HepG2 (cell line): Measurements from ENCODE around the gene SDK1. TPM values are rescaled to one million over a fixed set of nuclear protein-coding genes. Genes with fewer than 3 reads are reported as not detected.

Experiments
- ATAC-seq: fragments of 200-7000 bp; cut with Tn5 transposase; 3 replicates; pipeline ENCODE4 v1.9.1; 2020; ENCODE audit warnings: mild to moderate bottlenecking, moderate library complexity
- BruUV-seq: library from RNA; stranded (reverse); fragments of 400-500 nt; replicated peaks from 2 replicates; lab custom pipeline; 2021; lab: Mats Ljungman, UMichigan
- CTCF ChIA-PET: fragments of 300-600 bp; formaldehyde crosslinking; extraction: SDS; loops from one replicate; lab custom pipeline; 2021; ENCODE audit warnings: low total read pairs, inconsistent platforms, low intra/inter-chr PET ratio; lab: Yijun Ruan, JAX
- POLR2A ChIA-PET: fragments of 350-600 bp; sonication (Branson Sonifier 250); formaldehyde crosslinking; loops from one replicate; lab custom pipeline; 2020; ENCODE audit warnings: antibody characterized with exemption, inconsistent platforms; lab: Yijun Ruan, JAX
- DNase-seq: peaks from one replicate; pipeline ENCODE4 v3.0.0-alpha.2; 2015; ENCODE audit warnings: low spot score
- FAIRE-seq: peaks from 3 replicates; lab custom pipeline; 2011; peaks lifted over from hg19 to GRCh38; lab: Jason Lieb, UNC
- H2AFZ ChIP-seq: one replicate; pipeline ENCODE4 v1.6.1; 2011; ENCODE audit warnings: low read length, inconsistent platforms
- H3K27ac ChIP-seq: fragments of 300-600 bp; 3 replicates; pipeline ENCODE4 v1.8.0; 2011; ENCODE audit warnings: mixed run types, mild to moderate bottlenecking, mixed read lengths, low read length, inconsistent platforms; ENCODE audit not compliant: insufficient read depth; ENCODE audit errors: extremely low read length
- H3K27me3 ChIP-seq, 2 experiments: fragments of 200-600 bp in 1 of 2; 2 replicates in 1 of 2; 3 replicates in 1 of 2; pipeline versions ENCODE4 v1.6.0 to v1.8.0; 2011; ENCODE audit warnings: low read length in 2 of 2, mild to moderate bottlenecking in 2 of 2, moderate library complexity in 2 of 2, inconsistent platforms in 1 of 2; ENCODE audit not compliant: insufficient read depth in 2 of 2, control insufficient read depth in 1 of 2
- H3K36me3 ChIP-seq, 2 experiments: fragments of 200-600 bp in 1 of 2; replicated peaks in 1 of 2; 2 replicates in 1 of 2; 3 replicates in 1 of 2; pipeline versions ENCODE4 v1.5.1 to v1.8.0; 2011; ENCODE audit warnings: low read length in 2 of 2, inconsistent platforms in 1 of 2; ENCODE audit not compliant: insufficient read depth in 2 of 2, control insufficient read depth in 1 of 2
- H3K4me1 ChIP-seq: 2 replicates; pipeline ENCODE4 v1.5.1; 2012; ENCODE audit warnings: low read length, inconsistent platforms; ENCODE audit not compliant: insufficient read depth
- H3K4me2 ChIP-seq: 2 replicates; pipeline ENCODE4 v1.6.0; 2011; ENCODE audit warnings: low read depth, low read length, inconsistent platforms
- H3K4me3 ChIP-seq, 3 experiments: fragments of 200-600 bp in 1 of 3; sonication (generic), shearing (Covaris generic) in 1 of 3; replicated peaks in 1 of 3; 2 replicates each; pipeline ENCODE4 v1.5.1; 2011 to 2016; ENCODE audit warnings: low read length in 3 of 3, inconsistent platforms in 2 of 3, low read depth in 2 of 3, mild to moderate bottlenecking in 2 of 3, control low read depth in 1 of 3, mixed read lengths in 1 of 3; ENCODE audit not compliant: insufficient read depth in 1 of 3
- H3K79me2 ChIP-seq: one replicate; pipeline ENCODE4 v1.6.1; 2011; ENCODE audit warnings: low read length, inconsistent platforms; ENCODE audit not compliant: insufficient read depth
- H3K9ac ChIP-seq: 2 replicates; pipeline ENCODE4 v1.6.0; 2011; ENCODE audit warnings: mild to moderate bottlenecking, low read depth, low read length, inconsistent platforms; ENCODE audit not compliant: insufficient read depth
- H3K9me3 ChIP-seq: 2 replicates; pipeline ENCODE4 v1.5.1; 2012; ENCODE audit warnings: mild to moderate bottlenecking, low read length
- H4K20me1 ChIP-seq: 2 replicates; pipeline ENCODE4 v1.6.0; 2011; ENCODE audit warnings: inconsistent platforms, mild to moderate bottlenecking, low read length, moderate library complexity; ENCODE audit not compliant: insufficient read depth
- HNRNPLL ChIP-seq: fragments of 200-400 bp; formaldehyde crosslinking; IDR thresholded peaks from 2 replicates; pipeline ENCODE4 v1.6.1; 2017; ENCODE audit warnings: mild to moderate bottlenecking, low read depth, low read length; ENCODE audit not compliant: poor library complexity, severe bottlenecking
- MTF2 ChIP-seq: sonication (generic); formaldehyde crosslinking; IDR thresholded peaks from 2 replicates; pipeline ENCODE4 v1.5.0; 2020; ENCODE audit warnings: missing genetic modification reagents, borderline replicate concordance
- NR1H2 ChIP-seq: sonication (generic); formaldehyde crosslinking; IDR thresholded peaks from 2 replicates; pipeline ENCODE4 v1.8.1; 2022; ENCODE audit warnings: low read depth, missing genetic modification reagents, borderline replicate concordance
- PHF5A ChIP-seq: IDR thresholded peaks from one replicate; pipeline ENCODE4 v1.6.1; 2018; ENCODE audit warnings: low read depth, missing genetic modification reagents; ENCODE audit not compliant: unreplicated experiment
- SMAD9 ChIP-seq: sonication (generic); formaldehyde crosslinking; IDR thresholded peaks from 2 replicates; pipeline ENCODE4 v1.5.1; 2020; ENCODE audit warnings: mild to moderate bottlenecking, missing genetic modification reagents
- ZNF343 ChIP-seq: sonication (generic); formaldehyde crosslinking; IDR thresholded peaks from 2 replicates; pipeline ENCODE4 v1.4.0; 2020; ENCODE audit warnings: mild to moderate bottlenecking, missing genetic modification reagents
- ZNF468 ChIP-seq: sonication (generic); formaldehyde crosslinking; IDR thresholded peaks from 2 replicates; pipeline ENCODE4 v1.8.0; 2022; ENCODE audit warnings: mild to moderate bottlenecking, moderate library complexity, missing genetic modification reagents
- ZNF709 ChIP-seq: sonication (generic); formaldehyde crosslinking; IDR thresholded peaks from 2 replicates; pipeline ENCODE4 v1.5.0; 2020; ENCODE audit warnings: mild to moderate bottlenecking, missing genetic modification reagents
- WGBS: methylation state at CpG from one replicate; pipeline ENCODE4 v1.1.6; 2017; ENCODE audit warnings: low lambda C conversion rate; 5-methylcytosine and 5-hydroxymethylcytosine counted together
- in situ Hi-C: cut with HindIII; loops from 2 replicates; pipeline ENCODE4 v1.10.0; 2017; ENCODE audit warnings: low pct_unique_long_range_greater_than_20kb; ENCODE audit not compliant: extremely low pct_ligation_motif_present
- intact Hi-C: fragments of 100-400 bp; cut with micrococcal nuclease; formaldehyde crosslinking; loops from one replicate; pipeline ENCODE4 v1.10.0; 2022; ENCODE audit not compliant: unreplicated experiment
- polyA plus RNA-seq, 8 experiments: library from polyadenylated mRNA; depleted of rRNA in 3 of 8; stranded (reverse) in 7 of 8; unstranded in 1 of 8; fragments of >200 nt; fragmentation: Illumina TruSeq in 4 of 8; extraction: Trizol in 4 of 8; gene quantifications; 2 replicates each; pipeline versions ENCODE4 v1.2.1 to v1.2.3, GENCODE V29; 2011 to 2016; ENCODE audit warnings: low read depth in 4 of 8, missing spikeins in 1 of 8, mixed read lengths in 1 of 8; ENCODE audit not compliant: insufficient read depth in 1 of 8
- total RNA-seq, 5 experiments: library from RNA; depleted of rRNA; stranded (reverse); fragments of >200 nt; fragmentation: Illumina TruSeq; extraction: Trizol; gene quantifications; 2 replicates each; pipeline ENCODE4 v1.2.3, GENCODE V29; 2016; ENCODE audit warnings: low read depth in 1 of 5
- TF ChIP-seq, protein P1 (sequence below): sonication (generic); formaldehyde crosslinking; IDR thresholded peaks from 2 replicates; pipeline ENCODE4 v1.4.0; 2020; ENCODE audit warnings: missing genetic modification reagents
- TF ChIP-seq, protein P2 (sequence below): sonication (generic); formaldehyde crosslinking; IDR thresholded peaks from 2 replicates; pipeline ENCODE4 v1.5.1; 2020; ENCODE audit warnings: mild to moderate bottlenecking, missing genetic modification reagents, borderline replicate concordance

The SDK1 gene
- total and polyA plus RNA-seq, 2 of the 13 experiments (the other 11 are each of a cell fraction or from before 2014, with no cell fraction given): 0.35 to 2.4 TPM

GRCh38 chr7:3432911-3433310 lies 131.9 kb downstream of the SDK1 start:
- no TSS peak for BruUV-seq
- CTCF ChIA-PET: no interaction called here
- Histone ChIP-seq H3K4me2 (no peak overlapping the region), H3K4me1 (peaks cover 9% of the 10 kb centered on the region; the same call in 1 of the 2 replicates), H3K36me3 (no peaks in the 10 kb centered on the region), H3K79me2 (no peaks in the 10 kb centered on the region), H3K27ac (no peak overlapping the region), H4K20me1 (no peaks in the 10 kb centered on the region), H3K9me3 (no peaks in the 10 kb centered on the region), H3K27me3 (no peaks in the 10 kb centered on the region), H3K9ac (no peak overlapping the region), H3K4me3 (no peak overlapping the region), H2AFZ (no peak overlapping the region)
- in situ Hi-C loops: no loop called here
- POLR2A ChIA-PET: no interaction called here
- ATAC-seq: no peak
- no peak for FAIRE-seq
- no peak for DNase-seq
- WGBS: 90% methylated on average over 4 of the region's 4 CpGs
- intact Hi-C loops: no loop called here
- no peak for TF ChIP-seq PHF5A (CRISPR knock-in tag)
- no peak for TF ChIP-seq MTF2 (CRISPR knock-in tag)
- TF ChIP-seq ZNF709 (CRISPR knock-in tag): no peak
- TF ChIP-seq NR1H2 (CRISPR knock-in tag): no peak
- no peak for TF ChIP-seq HNRNPLL
- TF ChIP-seq ZNF468: no peak
- TF ChIP-seq, protein P1, sequence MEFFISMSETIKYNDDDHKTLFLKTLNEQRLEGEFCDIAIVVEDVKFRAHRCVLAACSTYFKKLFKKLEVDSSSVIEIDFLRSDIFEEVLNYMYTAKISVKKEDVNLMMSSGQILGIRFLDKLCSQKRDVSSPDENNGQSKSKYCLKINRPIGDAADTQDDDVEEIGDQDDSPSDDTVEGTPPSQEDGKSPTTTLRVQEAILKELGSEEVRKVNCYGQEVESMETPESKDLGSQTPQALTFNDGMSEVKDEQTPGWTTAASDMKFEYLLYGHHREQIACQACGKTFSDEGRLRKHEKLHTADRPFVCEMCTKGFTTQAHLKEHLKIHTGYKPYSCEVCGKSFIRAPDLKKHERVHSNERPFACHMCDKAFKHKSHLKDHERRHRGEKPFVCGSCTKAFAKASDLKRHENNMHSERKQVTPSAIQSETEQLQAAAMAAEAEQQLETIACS (CRISPR knock-in tag): no peak
- no peak for TF ChIP-seq SMAD9 (CRISPR knock-in tag)
- TF ChIP-seq, protein P2, sequence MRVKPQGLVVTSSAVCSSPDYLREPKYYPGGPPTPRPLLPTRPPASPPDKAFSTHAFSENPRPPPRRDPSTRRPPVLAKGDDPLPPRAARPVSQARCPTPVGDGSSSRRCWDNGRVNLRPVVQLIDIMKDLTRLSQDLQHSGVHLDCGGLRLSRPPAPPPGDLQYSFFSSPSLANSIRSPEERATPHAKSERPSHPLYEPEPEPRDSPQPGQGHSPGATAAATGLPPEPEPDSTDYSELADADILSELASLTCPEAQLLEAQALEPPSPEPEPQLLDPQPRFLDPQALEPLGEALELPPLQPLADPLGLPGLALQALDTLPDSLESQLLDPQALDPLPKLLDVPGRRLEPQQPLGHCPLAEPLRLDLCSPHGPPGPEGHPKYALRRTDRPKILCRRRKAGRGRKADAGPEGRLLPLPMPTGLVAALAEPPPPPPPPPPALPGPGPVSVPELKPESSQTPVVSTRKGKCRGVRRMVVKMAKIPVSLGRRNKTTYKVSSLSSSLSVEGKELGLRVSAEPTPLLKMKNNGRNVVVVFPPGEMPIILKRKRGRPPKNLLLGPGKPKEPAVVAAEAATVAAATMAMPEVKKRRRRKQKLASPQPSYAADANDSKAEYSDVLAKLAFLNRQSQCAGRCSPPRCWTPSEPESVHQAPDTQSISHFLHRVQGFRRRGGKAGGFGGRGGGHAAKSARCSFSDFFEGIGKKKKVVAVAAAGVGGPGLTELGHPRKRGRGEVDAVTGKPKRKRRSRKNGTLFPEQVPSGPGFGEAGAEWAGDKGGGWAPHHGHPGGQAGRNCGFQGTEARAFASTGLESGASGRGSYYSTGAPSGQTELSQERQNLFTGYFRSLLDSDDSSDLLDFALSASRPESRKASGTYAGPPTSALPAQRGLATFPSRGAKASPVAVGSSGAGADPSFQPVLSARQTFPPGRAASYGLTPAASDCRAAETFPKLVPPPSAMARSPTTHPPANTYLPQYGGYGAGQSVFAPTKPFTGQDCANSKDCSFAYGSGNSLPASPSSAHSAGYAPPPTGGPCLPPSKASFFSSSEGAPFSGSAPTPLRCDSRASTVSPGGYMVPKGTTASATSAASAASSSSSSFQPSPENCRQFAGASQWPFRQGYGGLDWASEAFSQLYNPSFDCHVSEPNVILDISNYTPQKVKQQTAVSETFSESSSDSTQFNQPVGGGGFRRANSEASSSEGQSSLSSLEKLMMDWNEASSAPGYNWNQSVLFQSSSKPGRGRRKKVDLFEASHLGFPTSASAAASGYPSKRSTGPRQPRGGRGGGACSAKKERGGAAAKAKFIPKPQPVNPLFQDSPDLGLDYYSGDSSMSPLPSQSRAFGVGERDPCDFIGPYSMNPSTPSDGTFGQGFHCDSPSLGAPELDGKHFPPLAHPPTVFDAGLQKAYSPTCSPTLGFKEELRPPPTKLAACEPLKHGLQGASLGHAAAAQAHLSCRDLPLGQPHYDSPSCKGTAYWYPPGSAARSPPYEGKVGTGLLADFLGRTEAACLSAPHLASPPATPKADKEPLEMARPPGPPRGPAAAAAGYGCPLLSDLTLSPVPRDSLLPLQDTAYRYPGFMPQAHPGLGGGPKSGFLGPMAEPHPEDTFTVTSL (CRISPR knock-in tag): no peak
- no peak for TF ChIP-seq ZNF343 (CRISPR knock-in tag)
- TF ChIP-seq, all 625 proteins: peak for 0
